ENCODE measurements around the gene CCDC78. TPM values are rescaled to one million over a fixed set of nuclear protein-coding genes. Genes with fewer than 3 reads are reported as not detected.

The CCDC78 gene
- total and polyA plus RNA-seq, 2 of the 13 experiments (the other 11 are each of a cell fraction or from before 2014, with no cell fraction given): 0.53 to 1.5 TPM

GRCh38 chr16:700684-701584, 25.3 kb downstream of the CCDC78 start (continued):
- TF ChIP-seq NFKB2 (CRISPR knock-in tag; IDR thresholded peaks at IDR 0.05; ENCODE audit: borderline replicate concordance): peak; percentile 91; the same call in 1 of the 2 replicates
- no peak for TF ChIP-seq PBX2 (CRISPR knock-in tag; IDR thresholded peaks at IDR 0.05)
- TF ChIP-seq KDM6A (CRISPR knock-in tag; IDR thresholded peaks at IDR 0.05; ENCODE audit: low read depth): no peak
- TF ChIP-seq ZNF20 (CRISPR knock-in tag; IDR thresholded peaks at IDR 0.05): no peak
- TF ChIP-seq ZNF33A (CRISPR knock-in tag; IDR thresholded peaks at IDR 0.05; ENCODE audit: borderline replicate concordance): no peak
- TF ChIP-seq ZNF33B (CRISPR knock-in tag; IDR thresholded peaks at IDR 0.05): peak; percentile 67; the same call in 1 of the 2 replicates
- no peak for TF ChIP-seq SRSF4 (IDR thresholded peaks at IDR 0.05; ENCODE audit: low read depth, low read length, poor library complexity, severe bottlenecking)
- TF ChIP-seq NR2C2 (CRISPR knock-in tag; IDR thresholded peaks at IDR 0.05; ENCODE audit: borderline replicate concordance): no peak
- TF ChIP-seq ZFP41 (CRISPR knock-in tag; IDR thresholded peaks at IDR 0.05; ENCODE audit: borderline replicate concordance): no peak
- no peak for TF ChIP-seq ZNF121 (CRISPR knock-in tag; IDR thresholded peaks at IDR 0.05)
- no peak; the same call in 1 of the 2 replicates for TF ChIP-seq JDP2 (CRISPR knock-in tag; IDR thresholded peaks at IDR 0.05; ENCODE audit: borderline replicate concordance)
- no peak for TF ChIP-seq ASH2L (IDR thresholded peaks at IDR 0.05; ENCODE audit: insufficient read length, low read depth, low read length)
- TF ChIP-seq NR1H2 (CRISPR knock-in tag; IDR thresholded peaks at IDR 0.05; ENCODE audit: borderline replicate concordance, low read depth): no peak
- TF ChIP-seq TARDBP (CRISPR knock-in tag; IDR thresholded peaks at IDR 0.05): no peak
- peak; percentile 82; the same call in 1 of the 2 replicates for TF ChIP-seq HBP1 (CRISPR knock-in tag; IDR thresholded peaks at IDR 0.05; ENCODE audit: low read depth)
- no peak for TF ChIP-seq KDM1A (CRISPR knock-in tag; IDR thresholded peaks at IDR 0.05)
- no peak for TF ChIP-seq ZBTB34 (CRISPR knock-in tag; IDR thresholded peaks at IDR 0.05)
- TF ChIP-seq TRIM22 (IDR thresholded peaks at IDR 0.05): no peak
- no peak; the same call in 1 of the 2 replicates for TF ChIP-seq HIC2 (CRISPR knock-in tag; IDR thresholded peaks at IDR 0.05; ENCODE audit: low read depth)
- no peak for TF ChIP-seq ZNF460 (CRISPR knock-in tag; IDR thresholded peaks at IDR 0.05; ENCODE audit: borderline replicate concordance)
- no peak for TF ChIP-seq ZBTB8A (CRISPR knock-in tag; IDR thresholded peaks at IDR 0.05; ENCODE audit: borderline replicate concordance, low read depth)
- no peak for TF ChIP-seq ZNF644 (CRISPR knock-in tag; IDR thresholded peaks at IDR 0.05; ENCODE audit: low read depth)
